Activated naive CD4-positive, alpha-beta T cell treated with anti-CD3 and anti-CD28 coated beads, Interleukin-2, amount 50 U/mL, for 24 hours (primary cell): ENCODE data around the gene USHBP1.
"Not testable (repeated sequence)": the region's sequence is repeated elsewhere in the genome, so short reads cannot be mapped to it uniquely, and the experiment has no call there.

Source experiments
- H3K27ac Mint-ChIP-seq: one replicate; pipeline ENCODE4 v1.8.0; 2021; ENCODE audit warnings: mild to moderate bottlenecking, mixed read lengths
- H3K27me3 Mint-ChIP-seq: one replicate; pipeline ENCODE4 v1.8.0; 2021; ENCODE audit warnings: mixed read lengths
- H3K36me3 Mint-ChIP-seq: one replicate; pipeline ENCODE4 v1.8.0; 2021; ENCODE audit warnings: mixed read lengths
- H3K4me1 Mint-ChIP-seq: one replicate; pipeline ENCODE4 v1.8.0; 2021; ENCODE audit warnings: mixed read lengths
- H3K4me3 Mint-ChIP-seq: one replicate; pipeline ENCODE4 v1.8.0; 2021; ENCODE audit warnings: mild to moderate bottlenecking, mixed read lengths
- H3K9me3 Mint-ChIP-seq: one replicate; pipeline ENCODE4 v1.8.0; 2021; ENCODE audit warnings: mixed read lengths

USHBP1 gene

GRCh38 chr19:17282488-17283125 is 18.1 kb upstream of the USHBP1 start:
- Mint-ChIP-seq H3K9me3 (no peaks in the 10 kb centered on the region), H3K36me3 (no peaks in the 10 kb centered on the region), H3K4me1 (no peaks in the 10 kb centered on the region), H3K27ac (no peak overlapping the region), H3K27me3 (no peaks in the 10 kb centered on the region), H3K4me3 (peak overlapping the region; percentile 89)

- Mint-ChIP-seq H3K4me1 (no peaks in the 10 kb centered on the region), H3K9me3 (no peaks in the 10 kb centered on the region), H3K36me3 (peaks cover under 1% of the 10 kb centered on the region), H3K4me3 (peak within 1 kb of the TSS; percentile 89), H3K27me3 (no peaks in the 10 kb centered on the region), H3K27ac (peak within 1 kb of the TSS; percentile 41)
Measured at GRCh38 chr19:17281391-17282304, 17.1 kb upstream of the USHBP1 start, which contains the start of gene ANKLE1. TSS of gene ANKLE1 (plus strand) at chr19:17281901. CDS start at chr19:17281921, 20 bp downstream.

- Mint-ChIP-seq H3K4me1 (no peaks in the 10 kb centered on the region), H3K36me3 (peaks cover 4% of the 10 kb centered on the region), H3K9me3 (no peaks in the 10 kb centered on the region), H3K27me3 (no peaks in the 10 kb centered on the region), H3K27ac (no peak overlapping the region), H3K4me3 (no peak overlapping the region)
Measured at GRCh38 chr19:17279436-17279835, 14.9 kb upstream of the USHBP1 start.

GRCh38 chr19:17275441-17276175 is 11.1 kb upstream of the USHBP1 start:
- Mint-ChIP-seq H3K36me3 (peaks cover 6% of the 10 kb centered on the region), H3K4me3 (no peak overlapping the region), H3K4me1 (no peaks in the 10 kb centered on the region), H3K9me3 (no peaks in the 10 kb centered on the region), H3K27me3 (no peaks in the 10 kb centered on the region), H3K27ac (no peak overlapping the region)

GRCh38 chr19:17274892-17275291 is 10.3 kb upstream of the USHBP1 start:
- not testable (repeated sequence) for H3K4me1 Mint-ChIP-seq, H3K9me3 Mint-ChIP-seq, H3K27ac Mint-ChIP-seq, H3K4me3 Mint-ChIP-seq, H3K36me3 Mint-ChIP-seq, H3K27me3 Mint-ChIP-seq

- Mint-ChIP-seq H3K27ac (no peak overlapping the region), H3K9me3 (no peaks in the 10 kb centered on the region), H3K4me3 (peak overlapping the region; percentile 96), H3K36me3 (peaks cover 2% of the 10 kb centered on the region), H3K4me1 (peaks cover 22% of the 10 kb centered on the region), H3K27me3 (no peaks in the 10 kb centered on the region)
Measured at GRCh38 chr19:17268754-17269153, 4.2 kb upstream of the USHBP1 start.

GRCh38 chr19:17266975-17267788 is 2.6 kb upstream of the USHBP1 start, which contains the start of gene BABAM1:
TSS of gene BABAM1 (plus strand) at chr19:17267443. CDS start at chr19:17268807, 1,364 bp downstream.
- peak within 1 kb of the TSS; percentile 48 for H3K27ac Mint-ChIP-seq
- H3K27me3 Mint-ChIP-seq = no peaks in the 10 kb centered on the region
- H3K4me3 Mint-ChIP-seq = peak within 1 kb of the TSS; percentile 96
- H3K4me1 Mint-ChIP-seq = peaks cover 22% of the 10 kb centered on the region
- no peaks in the 10 kb centered on the region for H3K36me3 Mint-ChIP-seq
- H3K9me3 Mint-ChIP-seq = no peaks in the 10 kb centered on the region

- no peaks in the 10 kb centered on the region for H3K36me3 Mint-ChIP-seq
- H3K27ac Mint-ChIP-seq = peak overlapping the region; percentile 48
- peak overlapping the region; percentile 96 for H3K4me3 Mint-ChIP-seq
Measured at GRCh38 chr19:17266589-17266974, 2.0 kb upstream of the USHBP1 start.

GRCh38 chr19:17266026-17266425 is 1.5 kb upstream of the USHBP1 start:
- H3K4me1 Mint-ChIP-seq = peaks cover 23% of the 10 kb centered on the region
- H3K27ac Mint-ChIP-seq = no peak overlapping the region
- H3K4me3 Mint-ChIP-seq = no peak overlapping the region
- H3K27me3 Mint-ChIP-seq = no peaks in the 10 kb centered on the region
- H3K9me3 Mint-ChIP-seq = no peaks in the 10 kb centered on the region
- no peaks in the 10 kb centered on the region for H3K36me3 Mint-ChIP-seq

More at GRCh38 chr19:17266589-17266974, 2.0 kb upstream of the USHBP1 start:
- Mint-ChIP-seq H3K27me3 (no peaks in the 10 kb centered on the region), H3K4me1 (peaks cover 22% of the 10 kb centered on the region), H3K9me3 (no peaks in the 10 kb centered on the region)

- peak overlapping the region; percentile 55 for H3K27ac Mint-ChIP-seq
- H3K4me1 Mint-ChIP-seq = peaks cover 28% of the 10 kb centered on the region
- no peaks in the 10 kb centered on the region for H3K36me3 Mint-ChIP-seq
- H3K4me3 Mint-ChIP-seq = no peak overlapping the region
- no peaks in the 10 kb centered on the region for H3K27me3 Mint-ChIP-seq
- no peaks in the 10 kb centered on the region for H3K9me3 Mint-ChIP-seq
Measured at GRCh38 chr19:17263712-17264640, 569 bp downstream of the USHBP1 start.

GRCh38 chr19:17262557-17262956 is 2.0 kb downstream of the USHBP1 start:
- H3K9me3 Mint-ChIP-seq = no peaks in the 10 kb centered on the region
- no peaks in the 10 kb centered on the region for H3K36me3 Mint-ChIP-seq
- no peak overlapping the region for H3K27ac Mint-ChIP-seq
- peaks cover 19% of the 10 kb centered on the region for H3K4me1 Mint-ChIP-seq
- H3K4me3 Mint-ChIP-seq = no peak overlapping the region
- no peaks in the 10 kb centered on the region for H3K27me3 Mint-ChIP-seq

GRCh38 chr19:17260842-17261325 is 3.7 kb downstream of the USHBP1 start:
- Mint-ChIP-seq H3K36me3 (no peaks in the 10 kb centered on the region), H3K9me3 (no peaks in the 10 kb centered on the region), H3K4me3 (no peak overlapping the region), H3K27ac (peak overlapping the region; percentile 20), H3K4me1 (peaks cover 13% of the 10 kb centered on the region), H3K27me3 (no peaks in the 10 kb centered on the region)

- H3K36me3 Mint-ChIP-seq = no peaks in the 10 kb centered on the region
- no peak overlapping the region for H3K27ac Mint-ChIP-seq
- no peaks in the 10 kb centered on the region for H3K27me3 Mint-ChIP-seq
- H3K9me3 Mint-ChIP-seq = no peaks in the 10 kb centered on the region
- no peak overlapping the region for H3K4me3 Mint-ChIP-seq
- H3K4me1 Mint-ChIP-seq = peaks cover 13% of the 10 kb centered on the region
Measured at GRCh38 chr19:17259934-17260333, 4.6 kb downstream of the USHBP1 start.
